ENCODE data around the gene IL12RB1. TPM values are rescaled to one million over a fixed set of nuclear protein-coding genes. Genes with fewer than 3 reads are reported as not detected.

IL12RB1 gene
- total RNA-seq, 2 experiments from 2014 or later: 17.2 to 20.0 TPM

- DNase-seq: no peak
- no peaks in the 10 kb centered on the region for H3K9me3 Mint-ChIP-seq (ENCODE audit: low read depth)
- H3K36me3 Mint-ChIP-seq (ENCODE audit: low read depth): peaks cover 10% of the 10 kb centered on the region
- no peak overlapping the region for H3K4me3 Mint-ChIP-seq
- H3K27ac Mint-ChIP-seq: no peak overlapping the region
- POLR2A ChIA-PET: interaction anchor here (0.7 kb wide), 1 partner anchor 63 kb away, joined by 4 read pairs; no protein-coding TSS in a partner anchor
- intact Hi-C loops (cut with DNase I, micrococcal nuclease): loop anchor here (2.0 to 5.0 kb wide), 4 partner anchors 15 to 121 kb away; no protein-coding TSS in a partner anchor
- peaks cover 9% of the 10 kb centered on the region for H3K4me1 Mint-ChIP-seq
- H3K27me3 Mint-ChIP-seq: no peaks in the 10 kb centered on the region
- CTCF ChIA-PET: interaction anchor here (0.6 to 7.9 kb wide), 9 partner anchors 11 to 421 kb away, joined by 3 to 71 read pairs (median 3); partner anchors contain the start of gene ARRDC2
- no peak for ATAC-seq
Observed at GRCh38 chr19:18059902-18060301, 26.8 kb downstream of the IL12RB1 start.

DNA sequence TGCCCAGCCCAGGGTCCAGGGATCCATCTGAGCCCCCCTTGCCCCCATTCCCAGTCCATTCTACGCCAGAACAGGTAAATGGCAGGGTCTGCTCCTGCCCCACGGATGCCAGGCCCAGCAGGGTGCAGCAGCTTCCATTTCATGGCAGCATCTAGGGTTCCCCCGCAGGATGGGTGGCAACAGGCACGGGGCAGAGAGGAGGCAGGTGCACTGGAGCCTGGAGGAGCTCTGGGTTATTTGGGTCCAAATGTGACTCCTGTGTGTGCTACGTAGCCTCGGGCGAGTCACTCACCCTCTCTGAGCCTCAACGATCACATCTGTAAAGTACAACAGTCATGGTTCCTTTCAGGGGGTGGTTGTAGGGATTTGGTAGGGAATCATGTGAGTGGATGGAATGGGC, 27.4 kb downstream of the IL12RB1 start:
- Mint-ChIP-seq H3K27me3 (no peaks in the 10 kb centered on the region), H3K4me3 (no peak overlapping the region), H3K36me3 (ENCODE audit: low read depth) (peaks cover 10% of the 10 kb centered on the region), H3K27ac (no peak overlapping the region), H3K4me1 (peaks cover 9% of the 10 kb centered on the region), H3K9me3 (ENCODE audit: low read depth) (no peaks in the 10 kb centered on the region)
- CTCF ChIA-PET: interaction anchor here (0.7 to 7.9 kb wide), 8 partner anchors 12 to 121 kb away, joined by 3 to 71 read pairs (median 4); partner anchors contain the start of gene ARRDC2
- POLR2A ChIA-PET: no interaction called here
- intact Hi-C loops (cut with DNase I, micrococcal nuclease): loop anchor here (2.0 to 5.0 kb wide), 4 partner anchors 14 to 120 kb away; no protein-coding TSS in a partner anchor
- DNase-seq (peak; percentile 20), ATAC-seq (no peak)

GRCh38 chr19:18058208-18059009, 28.3 kb downstream of the IL12RB1 start:
- ChIA-PET POLR2A (no interaction called here), CTCF (interaction anchor here (0.7 to 7.9 kb wide), 9 partner anchors 13 to 120 kb away, joined by 3 to 71 read pairs (median 4); partner anchors contain the start of gene ARRDC2)

GRCh38 chr19:18057557-18057956, 29.2 kb downstream of the IL12RB1 start:
- intact Hi-C loops (cut with DNase I, micrococcal nuclease): loop anchor here in 1 of 2 experiments (5.0 kb wide), 1 partner anchor 35 kb away; no protein-coding TSS in a partner anchor
- Mint-ChIP-seq H3K27me3 (no peaks in the 10 kb centered on the region), H3K36me3 (ENCODE audit: low read depth) (peaks cover 7% of the 10 kb centered on the region), H3K4me3 (no peak overlapping the region), H3K9me3 (ENCODE audit: low read depth) (no peaks in the 10 kb centered on the region), H3K27ac (peak overlapping the region; percentile 72), H3K4me1 (peaks cover 9% of the 10 kb centered on the region)
- CTCF ChIA-PET: interaction anchor here (0.7 to 7.9 kb wide), 5 partner anchors 13 to 119 kb away, joined by 3 to 71 read pairs (median 4); partner anchors contain the start of gene ARRDC2
- DNase-seq (no peak), ATAC-seq (no peak)
- POLR2A ChIA-PET: no interaction called here

More at GRCh38 chr19:18058208-18059009, 28.3 kb downstream of the IL12RB1 start:
- Mint-ChIP-seq H3K36me3 (ENCODE audit: low read depth) (peaks cover 9% of the 10 kb centered on the region), H3K9me3 (ENCODE audit: low read depth) (no peaks in the 10 kb centered on the region), H3K4me1 (peaks cover 9% of the 10 kb centered on the region), H3K27ac (peak overlapping the region; percentile 74), H3K27me3 (no peaks in the 10 kb centered on the region), H3K4me3 (no peak overlapping the region)
- peak; percentile 91 for DNase-seq
- peak; percentile 92 for ATAC-seq
- intact Hi-C loops (cut with DNase I, micrococcal nuclease): loop anchor here (1.0 to 5.0 kb wide), 7 partner anchors 13 to 120 kb away; no protein-coding TSS in a partner anchor

GRCh38 chr19:18055967-18056366, 30.8 kb downstream of the IL12RB1 start:
- CTCF ChIA-PET: interaction anchor here (0.7 to 7.9 kb wide), 7 partner anchors 31 to 231 kb away, joined by 3 to 71 read pairs (median 3); partner anchors contain the start of genes ARRDC2, CCDC124 and IL12RB1
- no peak for DNase-seq
- no peaks in the 10 kb centered on the region for H3K9me3 Mint-ChIP-seq (ENCODE audit: low read depth)
- H3K36me3 Mint-ChIP-seq (ENCODE audit: low read depth): peaks cover 7% of the 10 kb centered on the region
- no peak overlapping the region for H3K27ac Mint-ChIP-seq
- no peak overlapping the region for H3K4me3 Mint-ChIP-seq
- POLR2A ChIA-PET: interaction anchor here (0.6 kb wide), 1 partner anchor 251 kb away, joined by 3 read pairs; no protein-coding TSS in a partner anchor
- intact Hi-C loops (cut with DNase I, micrococcal nuclease): loop anchor here in 1 of 2 experiments (5.0 kb wide), 1 partner anchor 34 kb away; no protein-coding TSS in a partner anchor
- peaks cover 11% of the 10 kb centered on the region for H3K4me1 Mint-ChIP-seq
- no peak for ATAC-seq
- H3K27me3 Mint-ChIP-seq: no peaks in the 10 kb centered on the region

- Mint-ChIP-seq H3K4me1 (peaks cover 20% of the 10 kb centered on the region), H3K9me3 (ENCODE audit: low read depth) (no peaks in the 10 kb centered on the region), H3K36me3 (ENCODE audit: low read depth) (no peaks in the 10 kb centered on the region), H3K4me3 (no peak overlapping the region), H3K27ac (no peak overlapping the region), H3K27me3 (no peaks in the 10 kb centered on the region)
- no peak for ATAC-seq
- ChIA-PET POLR2A (no interaction called here), CTCF (no interaction called here)
- intact Hi-C loops (cut with DNase I, micrococcal nuclease): no loop called here
- peak; percentile 34 for DNase-seq
Observed at GRCh38 chr19:18053576-18054219, 33.0 kb downstream of the IL12RB1 start.

GRCh38 chr19:18051887-18052286, 34.8 kb downstream of the IL12RB1 start:
- intact Hi-C loops (cut with DNase I, micrococcal nuclease): no loop called here
- Mint-ChIP-seq H3K4me1 (peaks cover 11% of the 10 kb centered on the region), H3K9me3 (ENCODE audit: low read depth) (no peaks in the 10 kb centered on the region), H3K27ac (no peak overlapping the region), H3K36me3 (ENCODE audit: low read depth) (no peaks in the 10 kb centered on the region), H3K27me3 (no peaks in the 10 kb centered on the region), H3K4me3 (no peak overlapping the region)
- ChIA-PET CTCF (interaction anchor here (0.5 kb wide), 1 partner anchor 108 kb away, joined by 3 read pairs; no protein-coding TSS in a partner anchor), POLR2A (no interaction called here)
- ATAC-seq: no peak
- no peak for DNase-seq

DNA sequence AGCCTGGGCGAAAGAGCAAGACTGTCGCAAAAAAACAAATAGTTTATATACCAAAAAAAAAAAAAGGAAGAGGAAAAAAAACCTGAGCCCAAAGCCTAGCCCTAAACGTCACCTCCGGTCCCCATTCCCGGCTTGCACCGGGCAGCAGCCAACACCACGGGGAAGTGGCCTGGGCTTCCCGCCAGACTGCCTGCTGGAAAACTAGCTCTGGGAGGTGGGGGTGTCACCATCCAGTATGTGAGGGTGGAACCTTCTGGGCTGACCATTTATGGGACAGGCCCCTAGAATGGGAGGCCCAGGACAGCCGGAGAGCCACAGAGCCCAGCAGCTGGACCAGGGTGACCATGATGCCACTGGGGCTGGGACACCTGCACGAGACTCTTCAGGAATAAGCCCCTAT, 37.3 kb downstream of the IL12RB1 start:
- POLR2A ChIA-PET: no interaction called here
- no peak overlapping the region for H3K27ac Mint-ChIP-seq
- peaks cover 33% of the 10 kb centered on the region for H3K4me1 Mint-ChIP-seq
- no peaks in the 10 kb centered on the region for H3K9me3 Mint-ChIP-seq (ENCODE audit: low read depth)
- intact Hi-C loops (cut with DNase I, micrococcal nuclease): no loop called here
- ATAC-seq: no peak
- CTCF ChIA-PET: interaction anchor here (0.5 kb wide), 1 partner anchor 40 kb away, joined by 3 read pairs; no protein-coding TSS in a partner anchor
- no peaks in the 10 kb centered on the region for H3K36me3 Mint-ChIP-seq (ENCODE audit: low read depth)
- H3K27me3 Mint-ChIP-seq: no peaks in the 10 kb centered on the region
- no peak overlapping the region for H3K4me3 Mint-ChIP-seq
- no peak for DNase-seq

GRCh38 chr19:18046059-18046718, 40.5 kb downstream of the IL12RB1 start:
- peaks cover 7% of the 10 kb centered on the region for H3K27me3 Mint-ChIP-seq
- ChIA-PET POLR2A (interaction anchor here (1.0 kb wide), 1 partner anchor 10 kb away, joined by 3 read pairs; no protein-coding TSS in a partner anchor), CTCF (interaction anchor here (1.4 kb wide), 1 partner anchor 38 kb away, joined by 12 read pairs; the partner anchor contains the start of gene ARRDC2)
- H3K27ac Mint-ChIP-seq: peak overlapping the region; percentile 42
- intact Hi-C loops (cut with DNase I, micrococcal nuclease): no loop called here
- no peak overlapping the region for H3K4me3 Mint-ChIP-seq
- no peaks in the 10 kb centered on the region for H3K36me3 Mint-ChIP-seq (ENCODE audit: low read depth)
- H3K9me3 Mint-ChIP-seq (ENCODE audit: low read depth): no peaks in the 10 kb centered on the region
- ATAC-seq (no peak), DNase-seq (peak; percentile 51)
- H3K4me1 Mint-ChIP-seq: peaks cover 44% of the 10 kb centered on the region

DNA sequence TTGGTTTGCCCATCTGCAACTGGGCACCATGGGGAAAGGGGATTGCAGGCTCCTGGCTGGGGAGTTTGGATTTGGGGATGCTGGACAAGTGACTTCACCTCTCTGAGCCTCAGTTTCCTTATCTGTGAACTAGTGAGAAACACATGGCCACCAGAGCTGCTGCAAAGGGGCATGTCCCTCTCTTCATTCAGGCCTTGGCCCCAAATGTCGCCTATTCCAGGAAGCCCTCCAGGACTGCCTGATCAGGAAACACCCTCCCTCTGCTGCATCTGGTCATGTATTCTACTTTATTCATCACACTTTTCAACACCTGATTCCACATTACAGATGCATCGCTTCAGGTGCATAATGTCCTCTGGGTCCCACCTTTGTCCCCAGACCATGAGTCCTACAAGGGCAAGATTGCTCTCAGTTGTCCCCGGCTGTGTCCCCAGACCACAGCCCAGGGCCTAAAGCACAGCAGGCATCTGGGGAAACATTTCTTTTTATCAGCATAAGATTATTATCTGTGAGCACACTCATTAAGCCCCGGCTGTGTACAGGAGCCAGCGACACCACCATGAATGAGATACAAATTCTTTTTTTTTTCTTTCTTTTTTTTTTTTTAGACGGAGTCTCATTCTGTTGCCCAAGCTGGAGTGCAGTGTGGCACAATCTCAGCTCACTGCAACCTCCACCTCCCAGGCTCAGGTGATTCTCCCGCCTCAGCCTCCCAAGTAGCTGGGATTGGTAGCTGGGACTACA, 41.3 kb downstream of the IL12RB1 start:
- peaks cover 40% of the 10 kb centered on the region for H3K4me1 Mint-ChIP-seq
- peak overlapping the region; percentile 11 for H3K4me3 Mint-ChIP-seq
- ChIA-PET CTCF (interaction anchor here (0.6 to 1.6 kb wide), 9 partner anchors 12 to 107 kb away, joined by 3 to 12 read pairs (median 4); partner anchors contain the start of gene ARRDC2), POLR2A (interaction anchor here (0.6 to 1.2 kb wide), 6 partner anchors 11 to 638 kb away, joined by 3 to 9 read pairs (median 3); no protein-coding TSS in a partner anchor)
- intact Hi-C loops (cut with DNase I, micrococcal nuclease): loop anchor here (1.0 to 2.0 kb wide), 7 partner anchors 13 to 99 kb away; no protein-coding TSS in a partner anchor
- H3K27me3 Mint-ChIP-seq: peaks cover 9% of the 10 kb centered on the region
- H3K9me3 Mint-ChIP-seq (ENCODE audit: low read depth): peaks cover 2% of the 10 kb centered on the region
- ATAC-seq (peak; percentile 13), DNase-seq (no peak)
- H3K36me3 Mint-ChIP-seq (ENCODE audit: low read depth): no peaks in the 10 kb centered on the region
- H3K27ac Mint-ChIP-seq: peak overlapping the region; percentile 42
